PFSK-1 (cell line): ENCODE results near the gene ADAR.

ENCODE experiments used
- FOXP2 ChIP-seq: optimal IDR thresholded peaks from 2 replicates; pipeline ENCODE3; 2011; ENCODE audit warnings: borderline replicate concordance, control low read depth, inconsistent platforms; ENCODE audit not compliant: insufficient read depth; ENCODE audit errors: extremely low read length, extremely low read depth
- POLR2AphosphoS5 ChIP-seq: IDR thresholded peaks from 2 replicates; pipeline ENCODE4 v1.6.1; 2012; ENCODE audit warnings: low read depth, mild to moderate bottlenecking, control low read depth, low read length, moderate library complexity
- SIN3A ChIP-seq: IDR thresholded peaks from 2 replicates; pipeline ENCODE4 v1.6.1; 2012; ENCODE audit warnings: mild to moderate bottlenecking, low read length, moderate library complexity, borderline replicate concordance; ENCODE audit not compliant: insufficient read depth
- TAF1 ChIP-seq: IDR thresholded peaks from 2 replicates; pipeline ENCODE4 v1.6.1; 2012; ENCODE audit warnings: low read length, control low read depth, borderline replicate concordance; ENCODE audit not compliant: insufficient read depth
- TF ChIP-seq, protein P1 (sequence below), 2 experiments: IDR thresholded peaks; 2 replicates each; pipeline versions ENCODE4 v1.6.1 to v1.8.0; 2011 to 2012; ENCODE audit warnings: low read depth in 2 of 2, low read length in 2 of 2, control low read depth in 1 of 2, inconsistent platforms in 1 of 2, mild to moderate bottlenecking in 1 of 2, moderate library complexity in 1 of 2; ENCODE audit not compliant: insufficient read depth in 1 of 2

ADAR gene

DNA sequence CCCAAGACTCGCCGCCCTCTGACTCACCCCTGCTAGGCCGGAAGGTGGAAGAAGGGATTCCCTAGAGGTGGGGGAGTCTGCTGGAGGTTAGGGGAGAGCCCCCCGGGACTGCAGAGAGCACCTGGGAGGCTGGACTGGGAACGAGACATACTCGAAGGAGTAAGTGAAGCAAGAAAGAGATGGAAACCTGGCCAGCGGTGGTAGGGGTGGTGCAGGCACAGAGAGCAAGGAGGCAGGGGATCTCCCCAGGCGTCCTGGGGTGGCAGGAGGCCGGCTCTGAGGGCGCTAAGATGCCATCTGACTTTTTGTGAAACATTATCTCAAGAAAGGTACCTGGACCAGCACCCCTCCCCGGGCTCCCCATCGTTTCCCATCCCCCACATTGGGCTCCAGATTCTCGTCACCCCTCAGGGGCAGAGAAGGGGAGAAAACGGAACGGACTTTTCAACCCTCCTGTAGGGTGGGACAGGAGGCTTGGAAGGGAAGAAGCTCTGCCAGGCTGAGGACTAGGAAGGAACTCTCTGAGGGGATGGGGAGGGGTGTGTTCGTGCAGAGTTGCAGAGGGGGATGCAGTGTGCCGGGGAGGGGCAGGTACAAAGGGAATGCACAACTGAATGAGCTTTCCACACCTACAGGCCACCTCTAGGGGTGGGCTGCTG is 39.7 kb downstream of the ADAR start:
- TF ChIP-seq SIN3A (no peak), TAF1 (no peak), FOXP2 (no peak), POLR2AphosphoS5 (no peak)
- TF ChIP-seq, protein P1, sequence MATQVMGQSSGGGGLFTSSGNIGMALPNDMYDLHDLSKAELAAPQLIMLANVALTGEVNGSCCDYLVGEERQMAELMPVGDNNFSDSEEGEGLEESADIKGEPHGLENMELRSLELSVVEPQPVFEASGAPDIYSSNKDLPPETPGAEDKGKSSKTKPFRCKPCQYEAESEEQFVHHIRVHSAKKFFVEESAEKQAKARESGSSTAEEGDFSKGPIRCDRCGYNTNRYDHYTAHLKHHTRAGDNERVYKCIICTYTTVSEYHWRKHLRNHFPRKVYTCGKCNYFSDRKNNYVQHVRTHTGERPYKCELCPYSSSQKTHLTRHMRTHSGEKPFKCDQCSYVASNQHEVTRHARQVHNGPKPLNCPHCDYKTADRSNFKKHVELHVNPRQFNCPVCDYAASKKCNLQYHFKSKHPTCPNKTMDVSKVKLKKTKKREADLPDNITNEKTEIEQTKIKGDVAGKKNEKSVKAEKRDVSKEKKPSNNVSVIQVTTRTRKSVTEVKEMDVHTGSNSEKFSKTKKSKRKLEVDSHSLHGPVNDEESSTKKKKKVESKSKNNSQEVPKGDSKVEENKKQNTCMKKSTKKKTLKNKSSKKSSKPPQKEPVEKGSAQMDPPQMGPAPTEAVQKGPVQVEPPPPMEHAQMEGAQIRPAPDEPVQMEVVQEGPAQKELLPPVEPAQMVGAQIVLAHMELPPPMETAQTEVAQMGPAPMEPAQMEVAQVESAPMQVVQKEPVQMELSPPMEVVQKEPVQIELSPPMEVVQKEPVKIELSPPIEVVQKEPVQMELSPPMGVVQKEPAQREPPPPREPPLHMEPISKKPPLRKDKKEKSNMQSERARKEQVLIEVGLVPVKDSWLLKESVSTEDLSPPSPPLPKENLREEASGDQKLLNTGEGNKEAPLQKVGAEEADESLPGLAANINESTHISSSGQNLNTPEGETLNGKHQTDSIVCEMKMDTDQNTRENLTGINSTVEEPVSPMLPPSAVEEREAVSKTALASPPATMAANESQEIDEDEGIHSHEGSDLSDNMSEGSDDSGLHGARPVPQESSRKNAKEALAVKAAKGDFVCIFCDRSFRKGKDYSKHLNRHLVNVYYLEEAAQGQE (IDR thresholded peaks at IDR 0.05; ENCODE audit: insufficient read depth in 1 of 2, low read depth in 2 of 2, low read length in 2 of 2) = no peak

DNA sequence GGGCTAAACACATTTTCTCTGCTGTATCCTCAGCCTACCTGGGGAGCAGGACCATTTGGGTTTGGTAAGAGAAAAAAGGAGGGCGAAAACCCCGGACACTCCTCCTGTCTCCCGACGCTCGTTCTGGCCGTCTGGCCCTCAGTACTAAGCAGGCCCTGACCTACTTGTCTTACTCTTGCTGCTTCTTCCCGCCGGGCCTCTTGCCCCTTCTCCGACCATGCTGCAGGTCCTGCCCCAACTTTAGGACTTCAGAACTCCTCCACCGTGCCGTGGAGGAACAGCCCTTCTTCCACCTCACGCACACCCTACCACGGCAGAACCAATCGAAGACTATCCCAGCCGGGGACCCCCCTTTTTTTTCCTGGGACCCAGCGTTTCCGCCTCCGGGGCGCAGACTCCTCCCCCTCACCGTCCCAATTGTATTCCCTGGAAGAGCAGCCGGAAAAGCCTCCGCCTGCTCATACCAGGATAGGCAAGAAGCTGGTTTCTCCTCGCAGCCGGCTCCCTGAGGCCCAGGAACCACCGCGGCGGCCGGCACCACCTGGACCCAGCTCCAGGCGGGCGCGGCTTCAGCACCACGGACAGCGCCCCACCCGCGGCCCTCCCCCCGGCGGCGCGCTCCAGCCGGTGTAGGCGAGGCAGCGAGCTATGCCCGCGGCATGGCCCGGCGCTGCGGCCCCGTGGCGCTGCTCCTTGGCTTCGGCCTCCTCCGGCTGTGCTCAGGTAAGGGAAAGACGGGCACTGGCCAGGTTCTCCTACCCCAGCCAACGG is 40.4 kb downstream of the ADAR start, which contains the start of gene CHRNB2:
Gene CHRNB2, plus strand, starts transcription at position 393 of the 771 bp plus-strand sequence. Its CDS starts 267 bp downstream, at position 660.
- TF ChIP-seq POLR2AphosphoS5 = no peak
- TF ChIP-seq SIN3A = peak; percentile 89; the same call in 1 of the 2 replicates
- peak; percentile 57 for TF ChIP-seq FOXP2
- TF ChIP-seq, protein P1 (IDR thresholded peaks at IDR 0.05; ENCODE audit: insufficient read depth in 1 of 2, low read depth in 2 of 2, low read length in 2 of 2) = peak; percentile 96 to 100
- TF ChIP-seq TAF1 = no peak

DNA sequence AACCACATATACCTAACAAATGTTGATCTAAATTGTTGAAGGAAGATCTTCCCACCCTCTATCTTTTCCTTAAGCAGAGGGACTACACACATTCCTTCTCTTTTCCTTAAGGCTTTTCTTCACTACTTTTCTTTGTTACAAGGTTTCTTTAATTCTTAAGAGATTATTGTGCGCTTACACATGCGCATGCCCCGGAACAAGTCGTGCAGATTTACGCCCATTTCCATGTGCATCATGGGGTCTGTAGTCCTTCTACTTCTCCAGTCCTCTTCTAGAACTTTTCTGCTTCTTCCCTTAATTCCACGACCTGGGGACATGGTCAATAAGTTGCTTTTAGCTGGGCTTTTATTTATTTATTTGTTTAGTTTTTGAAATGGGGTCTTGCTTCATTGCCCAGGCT is 42.1 kb downstream of the ADAR start:
- TF ChIP-seq TAF1 (no peak), SIN3A (no peak), FOXP2 (no peak), POLR2AphosphoS5 (no peak)
- TF ChIP-seq, protein P1 (IDR thresholded peaks at IDR 0.05; ENCODE audit: insufficient read depth in 1 of 2, low read depth in 2 of 2, low read length in 2 of 2) = no peak

DNA sequence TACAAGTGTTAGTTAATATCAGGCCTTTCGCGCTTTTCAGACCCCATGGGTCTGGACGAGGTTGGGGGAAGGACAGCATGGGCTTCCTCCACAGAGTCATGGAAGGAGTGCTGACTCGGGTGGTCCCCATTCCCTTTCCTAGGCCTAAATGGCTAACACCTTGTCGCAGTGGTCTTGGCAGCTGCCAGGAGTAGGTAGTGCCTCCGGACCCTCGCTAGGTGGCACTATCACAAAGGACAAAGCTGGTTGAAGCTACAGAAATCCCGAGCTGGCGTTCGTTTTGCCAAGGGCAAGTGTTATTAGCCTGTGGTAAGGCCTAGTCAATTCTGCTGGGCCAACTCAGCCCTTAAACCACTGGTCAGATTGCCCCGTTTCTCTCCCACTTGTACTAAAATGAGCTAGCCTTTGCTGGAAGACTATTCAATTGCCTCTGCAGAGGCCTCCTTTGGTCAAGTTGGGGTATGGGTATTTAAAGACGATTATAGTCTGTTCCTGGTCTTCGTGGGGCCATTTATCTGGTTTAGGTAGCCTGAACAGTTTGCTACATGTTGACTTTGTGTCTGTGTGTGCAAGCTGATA is 48.4 kb downstream of the ADAR start:
- TF ChIP-seq FOXP2 = no peak
- TF ChIP-seq, protein P1 (IDR thresholded peaks at IDR 0.05; ENCODE audit: insufficient read depth in 1 of 2, low read depth in 2 of 2, low read length in 2 of 2) = peak; percentile 49 to 64; a peak in 2 of 4 replicates
- TF ChIP-seq TAF1 = no peak
- TF ChIP-seq POLR2AphosphoS5 = no peak
